ENCODE data around the gene GPR139.

GPR139 gene

DNA sequence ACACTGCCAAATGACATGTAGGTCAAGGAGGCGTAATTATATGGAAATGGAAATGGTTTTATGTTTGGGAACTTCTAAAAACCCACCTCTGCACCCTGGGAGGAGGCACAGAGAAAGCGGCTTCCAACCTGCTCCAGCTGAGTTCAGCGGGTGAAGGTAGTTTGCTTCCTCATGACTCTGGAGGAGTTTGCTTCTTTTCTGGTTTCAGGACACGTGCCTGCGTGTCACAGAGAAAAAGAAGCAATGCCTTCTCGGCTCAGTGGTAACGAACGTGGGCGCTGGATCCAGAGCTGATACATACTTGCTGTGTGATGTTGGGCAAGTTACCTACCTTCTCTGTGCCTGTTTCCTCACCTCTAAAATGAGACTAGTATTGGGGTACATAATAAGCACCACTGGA is 22.1 kb downstream of the GPR139 start:
- DNase-seq, result no peak

DNA sequence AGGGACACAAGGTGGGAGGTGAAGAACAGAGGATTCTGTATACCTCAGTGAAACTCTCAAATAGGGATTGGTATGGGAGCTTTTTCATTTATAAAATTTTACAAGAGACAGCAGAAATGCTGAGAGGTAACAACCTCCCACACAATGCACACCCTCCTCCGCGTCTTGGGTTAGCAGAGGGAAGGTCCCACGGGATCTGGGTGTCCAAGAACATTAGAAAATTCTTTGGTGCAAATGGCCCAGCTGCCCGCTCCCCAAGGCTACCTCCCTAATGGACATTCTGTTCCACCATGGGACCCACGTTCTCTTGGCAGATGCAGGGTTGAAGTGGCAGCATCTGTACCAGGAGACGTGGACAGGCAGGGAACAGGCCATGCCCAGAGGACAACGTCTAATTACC is 22.5 kb downstream of the GPR139 start:
- no peak for DNase-seq

DNA sequence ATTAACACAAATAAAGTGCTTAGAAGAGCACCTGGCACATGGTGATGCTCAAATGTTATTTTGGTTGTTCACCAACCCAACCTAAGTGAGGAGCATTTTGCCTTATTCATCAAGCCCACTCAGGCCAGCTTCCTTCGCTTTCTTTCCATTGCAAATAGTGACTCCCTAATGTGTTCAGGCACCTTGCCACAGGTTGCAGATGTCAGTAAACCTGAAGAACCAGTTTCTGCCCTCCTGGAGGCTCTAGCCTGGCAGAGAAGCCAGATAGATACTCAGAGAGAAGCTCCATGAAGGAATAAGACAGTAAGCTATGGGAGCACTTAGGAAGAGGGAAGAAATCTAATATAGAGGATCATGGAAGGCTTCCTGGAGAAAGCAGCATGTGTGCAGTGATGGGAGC is 23.9 kb downstream of the GPR139 start:
- DNase-seq, result no peak

DNA sequence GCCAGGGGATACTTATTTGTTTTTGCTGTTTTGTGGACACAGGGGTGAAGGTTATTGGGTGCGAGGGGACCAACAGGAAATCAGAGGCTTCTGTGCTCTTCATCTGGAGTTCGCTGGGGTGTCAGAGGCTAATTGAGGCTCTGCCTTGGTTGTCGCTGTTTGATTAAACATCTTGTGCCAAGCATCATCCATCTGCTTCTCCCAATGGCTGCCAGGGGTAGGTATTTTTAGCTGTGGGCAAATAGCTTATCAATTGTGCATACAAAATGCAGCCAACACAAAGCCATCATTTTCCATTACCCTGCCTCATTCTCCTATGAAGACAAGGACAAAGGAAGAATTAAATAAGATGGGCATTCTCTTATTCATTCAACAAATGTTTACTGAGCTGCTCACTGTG is 27.8 kb downstream of the GPR139 start:
- DNase-seq, result no peak

DNA sequence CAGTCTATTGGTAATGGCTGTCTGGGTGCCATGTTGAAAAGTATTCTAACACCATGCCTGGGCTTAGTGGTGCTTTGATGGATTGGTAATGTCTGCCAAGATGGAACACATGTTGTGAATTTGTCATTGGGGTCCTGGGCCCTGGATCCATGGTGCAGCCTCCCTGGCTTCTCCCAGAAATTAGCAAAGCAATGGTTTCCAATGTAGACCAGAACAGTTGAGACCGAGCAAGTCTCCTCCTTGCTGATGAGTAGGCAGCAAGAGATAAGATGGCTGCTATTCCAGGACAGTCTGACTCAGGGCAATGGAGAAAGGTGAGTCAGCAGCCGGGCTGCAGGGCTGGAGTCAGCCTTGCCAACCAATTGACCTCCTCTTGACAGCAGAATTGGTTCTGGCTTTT is 30.8 kb downstream of the GPR139 start:
- DNase-seq, result no peak

DNA sequence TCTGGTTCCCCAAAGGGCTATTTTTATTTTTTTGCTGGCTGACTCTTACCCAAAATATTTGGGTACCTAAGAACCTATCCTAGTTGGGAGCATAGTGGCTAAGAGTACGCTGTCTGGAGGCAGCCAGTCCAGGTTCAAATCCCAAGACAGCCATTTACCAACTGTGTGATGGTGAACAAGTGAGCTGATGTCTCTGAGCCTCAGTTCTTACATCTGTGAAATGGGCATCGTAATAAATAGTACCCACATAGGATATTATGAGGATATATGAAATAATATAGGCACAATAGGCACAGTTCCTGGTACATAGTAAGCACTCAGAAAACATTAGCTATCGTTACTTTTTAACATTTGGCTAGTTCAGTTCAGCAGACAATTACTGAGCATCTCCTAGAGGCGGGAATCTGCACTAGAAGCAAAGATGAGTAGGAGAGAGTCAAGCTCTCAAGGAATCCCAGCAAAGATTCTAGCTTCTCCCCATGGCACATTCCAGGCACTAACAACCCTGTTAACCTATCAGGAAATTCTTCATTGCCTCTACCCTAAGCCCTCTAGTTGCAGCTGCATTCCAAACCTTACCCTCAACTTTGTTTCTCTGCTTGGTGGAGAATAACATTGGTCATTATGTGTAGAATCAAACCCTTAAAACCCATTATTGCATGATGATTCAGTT is 31.6 kb downstream of the GPR139 start:
- DNase-seq, result no peak

DNA sequence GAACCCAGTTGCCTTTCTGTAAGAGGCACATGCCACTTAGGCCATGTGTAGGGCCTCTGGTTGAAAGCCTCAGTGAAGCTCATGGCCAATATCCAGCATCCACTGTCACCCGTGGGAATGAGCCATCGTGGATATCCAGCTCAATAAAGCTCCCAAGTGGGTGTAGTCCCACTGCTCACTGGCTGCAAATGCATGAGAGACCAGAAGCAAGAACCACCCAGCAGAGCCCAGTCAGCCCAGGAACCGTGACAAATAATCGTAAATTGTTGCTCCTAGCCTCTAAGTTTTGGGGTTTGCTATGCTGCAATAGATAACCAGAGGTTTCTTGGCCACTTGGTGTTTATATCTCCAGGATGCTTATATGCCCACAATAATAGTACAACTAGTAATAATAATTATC is 33.7 kb downstream of the GPR139 start:
- DNase-seq, result no peak

DNA sequence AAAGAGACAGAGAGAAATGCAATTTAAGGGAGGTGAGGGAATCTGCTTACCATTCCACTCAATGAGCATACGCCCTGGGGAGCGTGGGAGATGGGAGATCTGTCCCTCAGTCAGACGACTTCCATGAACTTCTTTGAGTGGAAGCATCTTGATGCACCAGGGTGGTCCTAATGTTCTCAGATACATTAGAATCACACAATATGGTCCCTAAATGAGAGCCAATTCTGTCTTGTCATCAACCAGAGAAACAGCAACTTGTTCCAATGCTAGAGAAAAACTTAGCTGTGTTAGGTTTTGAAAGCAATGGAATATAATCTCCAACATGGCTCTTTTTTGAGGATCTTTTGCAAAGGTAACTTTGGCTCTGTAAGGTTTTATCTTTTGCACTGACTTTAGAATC is 44.1 kb downstream of the GPR139 start:
- DNase-seq, result no peak

DNA sequence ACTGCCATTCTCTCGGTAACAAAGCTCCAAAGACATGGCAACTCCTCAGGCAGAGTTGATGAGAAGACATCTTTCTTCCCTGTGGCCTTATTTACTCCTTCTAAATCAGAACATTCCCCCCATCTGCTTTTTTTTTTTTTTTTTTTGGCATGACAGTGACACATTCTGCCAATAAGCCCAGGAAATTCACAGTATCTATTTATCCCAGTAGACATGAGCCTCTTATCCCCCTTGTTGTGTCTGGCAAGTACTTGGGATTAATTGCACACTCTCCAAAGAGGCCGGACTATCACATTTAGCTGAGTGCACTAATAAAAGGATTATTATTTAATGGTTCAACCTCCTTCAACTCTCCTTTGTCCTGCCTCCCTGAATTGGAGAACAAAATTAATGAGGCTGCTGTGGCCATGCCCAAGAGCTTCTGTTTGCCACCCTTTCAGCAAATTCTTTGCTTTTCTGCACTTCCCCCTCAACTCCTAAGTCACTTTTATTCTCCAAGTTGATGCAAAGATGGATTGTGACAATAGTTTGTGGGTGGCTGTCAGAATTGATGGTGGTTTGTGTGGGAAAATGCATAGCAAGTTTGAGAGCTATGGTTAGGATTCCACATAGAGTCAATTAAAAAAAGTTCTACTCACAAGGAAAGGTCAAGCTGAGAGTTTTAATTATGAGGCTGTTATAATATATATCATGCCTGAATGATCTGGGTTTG is 47.2 kb downstream of the GPR139 start:
- DNase-seq, result no peak

DNA sequence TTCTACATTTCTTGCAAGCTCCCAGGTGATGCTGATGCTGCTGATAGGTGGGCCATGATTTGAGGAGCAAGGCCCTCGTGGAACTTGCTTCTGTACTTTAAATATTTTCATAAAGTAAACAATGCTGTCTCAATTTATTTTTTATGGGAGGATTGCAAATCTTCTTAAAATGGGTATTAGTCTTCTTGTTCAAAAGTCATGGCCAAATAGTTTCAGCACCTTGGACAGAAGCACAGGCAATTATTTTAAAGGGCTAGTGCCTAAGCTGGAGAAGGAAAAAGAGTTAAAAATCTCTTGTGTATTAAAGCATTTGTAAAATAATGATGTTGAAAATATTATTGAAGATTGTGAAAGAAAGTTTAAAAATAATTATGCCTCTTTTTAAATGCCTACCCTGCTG is 50.5 kb downstream of the GPR139 start:
- no peak for DNase-seq

DNA sequence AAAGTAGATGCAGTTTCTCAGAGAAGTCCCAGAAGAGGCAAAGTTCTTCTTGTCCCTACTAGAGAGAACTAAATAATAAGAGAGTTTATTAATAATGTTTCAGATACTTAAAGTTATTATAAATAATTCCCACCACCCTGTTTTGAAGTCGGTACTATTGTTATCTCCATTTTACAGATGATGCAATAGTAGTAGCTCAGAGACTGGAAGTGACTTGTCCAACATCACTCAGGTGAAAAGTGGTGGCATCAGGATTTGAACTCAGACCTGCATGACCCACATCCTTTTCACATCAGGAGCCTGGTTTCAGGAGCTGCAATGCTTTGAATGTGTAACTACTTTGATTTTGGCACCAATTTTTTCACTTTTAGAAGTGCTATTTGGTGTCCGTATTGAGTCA is 52.7 kb downstream of the GPR139 start:
- no peak for DNase-seq

DNA sequence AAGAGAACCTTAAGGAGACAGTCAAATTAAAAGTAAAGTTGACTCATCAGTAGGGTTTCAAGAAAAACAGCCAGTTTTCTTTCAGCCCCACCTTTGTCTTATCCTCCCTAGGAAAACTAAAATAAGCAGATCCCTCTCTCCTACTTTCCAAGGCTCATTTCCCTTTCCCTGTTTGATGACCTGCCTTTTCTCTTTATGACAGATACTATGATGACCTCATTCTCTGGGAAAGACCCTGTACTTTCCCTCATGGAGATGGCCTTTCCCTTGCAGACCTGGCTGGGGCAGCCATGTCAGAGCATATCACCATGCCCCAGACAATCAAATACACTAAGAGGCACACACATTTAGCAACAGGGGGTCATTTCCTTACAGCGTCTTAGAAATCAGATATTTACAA is 53.6 kb downstream of the GPR139 start:
- DNase-seq, result no peak

DNA sequence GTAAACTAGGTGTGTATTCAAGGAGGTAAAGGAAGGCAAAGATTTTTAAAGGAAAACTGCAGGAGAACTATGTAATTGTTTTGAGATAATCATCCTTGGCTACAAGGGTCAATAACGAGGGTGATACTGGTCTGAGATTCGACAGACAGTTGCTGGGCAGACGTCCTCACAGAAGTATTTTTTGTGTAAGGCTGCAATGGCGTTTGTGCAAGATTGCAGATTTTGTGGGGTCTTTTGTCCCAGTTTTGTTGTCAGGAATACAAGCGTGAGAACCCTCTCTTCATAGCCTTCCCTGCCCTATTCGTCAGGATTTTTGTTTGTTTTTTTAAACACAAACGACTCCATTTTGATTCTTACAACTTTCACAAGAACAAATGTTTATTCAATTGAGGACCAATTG is 57.5 kb downstream of the GPR139 start:
- no peak for DNase-seq

DNA sequence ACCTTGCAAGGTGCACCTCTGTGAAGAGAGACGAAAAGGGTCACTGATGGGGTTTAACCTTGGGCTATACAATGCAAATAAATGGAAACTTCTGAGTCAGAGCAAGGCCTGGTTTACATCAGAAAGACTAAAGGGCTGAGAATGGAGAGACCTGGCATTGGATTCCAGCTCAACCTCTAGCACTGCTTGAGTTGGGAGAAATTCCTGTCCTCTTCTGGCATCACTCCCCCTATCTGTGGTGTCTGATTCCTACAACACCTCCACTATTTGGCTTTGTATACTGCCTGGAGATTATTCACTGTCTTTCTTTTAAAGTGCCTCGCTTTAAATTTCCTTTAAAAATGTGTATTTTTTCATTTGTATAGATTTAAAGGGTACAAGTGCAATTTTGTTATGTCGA is 68.8 kb downstream of the GPR139 start:
- DNase-seq, result no peak

DNA sequence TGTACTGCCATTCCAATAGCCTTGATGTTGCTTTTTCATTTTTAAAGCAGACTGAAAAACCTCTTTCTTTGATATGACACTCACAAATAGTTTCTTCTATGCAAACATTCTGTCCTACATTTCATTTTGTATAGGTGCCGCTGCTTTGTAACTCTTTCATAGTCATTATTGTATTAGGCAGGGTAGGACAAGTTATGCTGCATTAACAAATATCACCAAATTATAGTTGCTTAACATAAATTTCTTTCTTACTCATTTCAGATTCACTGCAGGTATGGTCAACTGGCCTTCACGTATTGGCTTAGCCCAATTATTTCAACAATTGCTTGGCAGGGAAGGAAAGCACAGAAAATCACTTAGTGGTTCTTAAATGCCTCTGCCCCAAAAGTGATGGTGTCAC is 70.8 kb downstream of the GPR139 start:
- no peak for DNase-seq

DNA sequence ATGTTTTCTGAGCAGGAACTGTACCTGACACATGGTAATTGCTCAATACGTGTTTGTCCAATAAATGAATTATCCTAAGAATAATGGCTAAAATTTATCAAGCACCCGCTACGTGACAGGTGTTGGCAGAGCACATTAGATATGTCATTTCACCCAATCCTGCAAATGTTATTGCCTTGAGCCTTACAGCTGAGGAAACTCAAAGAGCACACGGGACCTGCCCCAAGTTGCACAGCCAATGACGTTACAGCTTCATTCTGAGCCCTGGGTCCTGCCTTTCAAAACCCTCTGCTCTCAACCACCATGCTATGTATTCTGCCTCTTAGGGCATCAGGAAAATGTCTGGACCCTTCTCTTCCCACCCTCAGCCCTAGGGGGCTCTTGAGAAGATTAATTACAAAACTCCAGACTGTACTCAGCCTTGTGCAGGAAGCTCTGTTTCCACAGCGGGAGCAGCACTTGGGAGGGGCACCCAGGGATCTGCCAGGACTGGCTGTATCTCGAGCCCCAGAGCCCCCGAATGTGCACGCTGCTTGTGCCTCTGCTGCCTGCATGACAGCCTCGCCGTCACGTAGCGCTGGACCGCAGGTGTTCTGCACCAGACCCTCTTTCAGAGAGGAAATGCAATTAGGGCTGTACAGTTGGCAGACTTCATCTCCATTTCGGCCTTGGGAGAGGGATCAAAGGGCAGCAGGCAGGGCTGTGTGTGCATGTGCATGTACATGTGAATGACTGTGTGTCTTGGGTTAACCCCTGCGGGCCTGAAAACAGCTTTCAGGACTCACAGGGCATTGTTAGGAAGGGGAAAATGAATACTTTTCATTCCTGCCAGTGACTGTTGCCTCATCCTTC is 71.6 kb downstream of the GPR139 start:
- no peak for DNase-seq

DNA sequence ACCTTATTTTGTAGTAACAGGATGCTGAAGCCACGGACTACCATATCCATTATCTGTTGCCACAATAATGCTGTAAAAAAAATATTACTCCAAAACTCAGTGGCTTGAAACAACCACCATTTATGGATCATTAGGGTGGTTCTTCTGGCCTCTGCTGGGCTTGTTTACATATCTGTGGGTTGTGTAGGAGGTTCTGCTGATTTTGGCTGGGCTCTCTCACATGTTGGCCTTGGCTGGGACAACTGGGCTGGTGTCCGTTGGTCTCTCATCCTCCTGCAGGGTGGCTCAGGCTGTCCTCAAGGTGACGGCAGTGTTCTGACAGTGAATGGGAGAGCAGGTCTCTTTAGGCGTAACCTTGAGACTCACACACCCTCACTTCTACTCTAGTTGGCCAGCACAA is 76.0 kb downstream of the GPR139 start:
- DNase-seq, result no peak

DNA sequence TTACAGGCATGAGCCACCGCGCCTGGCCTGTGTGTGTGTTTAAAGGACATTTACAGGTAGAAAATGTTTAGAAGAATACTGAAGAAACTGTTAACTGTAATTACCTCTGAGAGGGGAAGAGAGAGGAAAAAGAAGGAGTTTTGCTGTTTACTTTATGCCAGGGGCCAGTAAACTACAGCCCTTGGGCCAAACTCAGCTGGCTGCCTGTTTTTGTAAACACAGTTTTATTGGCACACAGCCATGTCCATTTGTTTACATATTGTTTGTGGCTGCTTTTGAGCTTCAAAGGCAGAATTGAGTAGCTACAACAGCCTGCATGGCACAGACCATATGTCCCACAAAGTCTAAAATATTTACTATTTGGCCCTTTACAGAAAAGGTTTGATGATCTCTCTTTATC is 76.4 kb downstream of the GPR139 start:
- DNase-seq, result no peak

DNA sequence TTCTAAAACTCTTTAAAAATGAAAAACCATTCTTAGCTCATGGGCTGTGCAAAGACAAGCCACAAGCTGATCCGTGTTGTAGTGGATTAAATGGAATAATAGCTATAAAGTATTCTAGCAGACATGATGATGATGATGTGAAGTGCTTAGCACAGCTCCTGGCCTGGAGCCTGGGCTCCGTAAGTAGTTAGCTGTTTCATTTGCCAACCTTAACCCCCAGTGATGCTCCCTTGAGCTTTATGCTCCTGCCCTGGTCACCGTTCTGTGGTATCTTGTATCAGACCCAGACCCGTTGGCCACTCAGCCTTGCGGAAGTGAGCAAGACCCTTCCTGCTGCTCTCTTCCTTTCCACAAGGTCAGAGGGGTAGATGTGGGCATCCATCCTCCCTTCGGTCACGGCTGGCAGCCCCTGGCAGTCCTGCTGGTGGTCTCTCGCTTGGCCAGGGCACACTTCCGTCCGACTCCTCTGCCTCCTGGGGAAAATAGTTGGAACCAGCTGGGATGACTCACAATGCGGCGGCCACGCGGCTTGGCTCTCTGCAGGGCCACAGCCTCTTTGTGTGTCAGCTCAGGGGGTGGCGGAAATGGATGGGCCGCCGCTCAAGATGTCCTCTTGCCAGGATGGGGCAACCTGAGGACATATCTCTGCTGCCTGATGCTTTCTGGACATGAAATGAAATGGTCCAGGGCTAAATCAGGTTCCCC is 79.1 kb downstream of the GPR139 start:
- DNase-seq, result no peak

DNA sequence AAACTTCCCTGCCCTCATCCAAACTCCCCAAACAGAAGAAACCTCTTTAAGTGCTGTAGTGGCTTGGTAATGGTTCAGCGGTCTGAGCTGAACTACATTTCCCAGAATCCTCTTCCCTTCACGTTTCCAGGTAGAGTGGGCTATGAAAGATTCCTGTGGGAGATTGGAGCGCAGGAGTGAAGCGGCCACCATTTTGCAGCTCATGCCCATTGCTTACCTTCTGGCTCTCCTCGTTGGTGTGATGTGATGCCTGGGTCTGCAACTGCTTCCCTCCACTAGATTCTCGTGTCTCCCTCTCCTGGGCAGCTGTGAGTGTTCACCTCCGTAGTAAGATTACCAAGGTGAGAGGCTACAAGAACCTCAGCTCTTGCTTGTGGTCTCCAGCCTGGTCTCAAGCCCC is 82.1 kb downstream of the GPR139 start:
- DNase-seq, result no peak

DNA sequence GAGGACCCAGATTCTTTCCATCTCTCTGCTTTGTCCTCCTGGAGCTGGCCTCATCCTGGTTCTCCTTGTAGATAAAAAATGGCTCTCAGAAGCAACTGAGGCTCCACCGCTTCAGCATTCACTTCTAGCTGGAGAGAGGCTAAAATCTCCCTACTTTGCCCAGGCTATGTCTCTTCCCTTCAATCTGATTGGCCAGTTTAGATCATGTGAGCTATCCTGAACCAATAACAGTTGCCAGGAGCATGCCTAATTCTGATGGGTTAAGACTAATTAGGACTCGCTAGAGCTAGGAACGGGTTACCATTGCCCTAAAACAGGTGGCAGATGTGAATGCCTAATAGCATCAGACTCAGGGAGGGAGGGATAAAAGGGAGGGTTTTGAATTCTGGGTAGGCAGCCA is 89.6 kb downstream of the GPR139 start:
- no peak for DNase-seq
